ENCODE results near the gene RUSC2. TPM values are rescaled to one million over a fixed set of nuclear protein-coding genes. Genes with fewer than 3 reads are reported as not detected.
A peak's percentile ranks its signal among the peaks of the same experiment; 100 is the strongest.

RUSC2 gene
- total RNA-seq, 1 experiment from 2014 or later, result 12.5 TPM

- DNase-seq, result peak; percentile 10 to 76
- peaks cover 45% of the 10 kb centered on the region for H3F3A ChIP-seq (ENCODE audit: insufficient read depth, low read depth)
- H3K9me2 ChIP-seq (ENCODE audit: insufficient read depth), result no peaks in the 10 kb centered on the region
- POLR2A ChIA-PET (ENCODE audit: unreplicated experiment), result interaction anchor here (0.6 kb wide), 3 partner anchors 139 to 420 kb away, joined by 3 to 6 read pairs (median 4); partner anchors contain the start of genes CCDC107 and RMRP
- intact Hi-C loops (cut with micrococcal nuclease; ENCODE audit: unreplicated experiment), result loop anchor here (2.0 kb wide), 1 partner anchor 28 kb away; the partner anchor contains the start of gene RUSC2
- TF ChIP-seq CTCF (conservative IDR thresholded peaks at IDR 0.05) (no peak), EZH2 (IDR thresholded peaks at IDR 0.05; ENCODE audit: low read depth) (no peak)
- no peaks in the 10 kb centered on the region for H4K20me1 ChIP-seq (ENCODE audit: insufficient read depth)
- H3K9me3 ChIP-seq (ENCODE audit: insufficient read depth, low read depth), result no peaks in the 10 kb centered on the region
- peak overlapping the region; percentile 72 for H3K4me2 ChIP-seq
- H3K4me1 ChIP-seq (replicated peaks; ENCODE audit: insufficient read depth), result peaks cover 76% of the 10 kb centered on the region
- H3K36me3 ChIP-seq (ENCODE audit: low read depth), result no peaks in the 10 kb centered on the region
- peak overlapping the region; percentile 89 for H3K27ac ChIP-seq
- TSS peak; percentile 25 for BruUV-seq (replicated peaks)
- CTCF ChIA-PET, result interaction anchor here (0.6 kb wide), 2 partner anchors 29 to 134 kb away, joined by 3 to 4 read pairs; partner anchors contain the start of gene RUSC2
- no peaks in the 10 kb centered on the region for H3K27me3 ChIP-seq (ENCODE audit: insufficient read depth, low read depth)
- peaks cover 69% of the 10 kb centered on the region for H3K79me2 ChIP-seq (ENCODE audit: low read depth)
- H2AFZ ChIP-seq, result no peak overlapping the region
- no peak overlapping the region for H3K4me3 ChIP-seq
These were observed 29.2 kb downstream of the RUSC2 start for GRCh38 chr9:35518981-35519679.

DNA sequence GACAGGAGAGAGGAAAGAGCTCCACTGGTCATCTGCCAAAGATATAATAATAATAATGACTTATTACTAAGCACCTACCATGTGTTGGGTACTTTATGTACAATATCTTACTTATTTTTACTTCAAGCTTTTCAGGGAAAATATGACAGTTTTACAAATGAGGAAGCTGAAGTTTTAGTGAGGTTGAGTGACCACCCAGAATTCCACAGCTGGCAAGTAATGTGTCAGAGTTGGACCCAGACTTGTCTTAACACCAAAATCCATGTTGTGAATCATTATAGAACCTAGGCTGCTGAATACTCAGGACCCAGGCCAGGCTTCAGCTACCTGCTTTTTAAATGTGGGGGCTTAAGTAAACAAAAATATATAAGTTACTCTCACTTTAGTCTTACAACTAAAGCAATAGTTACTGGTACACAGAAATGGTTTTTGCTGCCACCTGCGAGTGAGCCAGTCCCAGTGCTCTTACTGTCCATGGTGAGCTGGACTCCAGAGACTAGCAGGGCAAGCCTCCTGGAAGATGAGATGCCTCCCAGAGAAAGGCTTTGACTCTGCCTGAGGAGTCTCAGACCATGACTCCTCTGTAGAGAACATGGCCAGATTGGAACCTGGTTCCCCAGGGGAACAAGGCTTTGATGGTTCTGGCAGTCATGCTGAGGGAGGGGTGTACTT lies 29.9 kb downstream of the RUSC2 start:
- Histone ChIP-seq H3K4me1 (replicated peaks; ENCODE audit: insufficient read depth) (peaks cover 73% of the 10 kb centered on the region), H3K27me3 (ENCODE audit: insufficient read depth, low read depth) (no peaks in the 10 kb centered on the region), H3K4me3 (no peak overlapping the region), H3K4me2 (peak overlapping the region; percentile 72), H3K79me2 (ENCODE audit: low read depth) (peaks cover 62% of the 10 kb centered on the region), H2AFZ (no peak overlapping the region), H3K9me3 (ENCODE audit: insufficient read depth, low read depth) (no peaks in the 10 kb centered on the region), H4K20me1 (ENCODE audit: insufficient read depth) (no peaks in the 10 kb centered on the region), H3F3A (ENCODE audit: insufficient read depth, low read depth) (peaks cover 45% of the 10 kb centered on the region), H3K36me3 (ENCODE audit: low read depth) (no peaks in the 10 kb centered on the region), H3K9me2 (ENCODE audit: insufficient read depth) (no peaks in the 10 kb centered on the region), H3K27ac (peak overlapping the region; percentile 89)
- CTCF ChIA-PET, result interaction anchor here (1.9 kb wide), 1 partner anchor 33 kb away, joined by 5 read pairs; no protein-coding TSS in a partner anchor
- POLR2A ChIA-PET (ENCODE audit: unreplicated experiment), result interaction anchor here (0.6 kb wide), 1 partner anchor 420 kb away, joined by 6 read pairs; no protein-coding TSS in a partner anchor
- no TSS peak for BruUV-seq (replicated peaks)
- TF ChIP-seq CTCF (conservative IDR thresholded peaks at IDR 0.05) (no peak), EZH2 (IDR thresholded peaks at IDR 0.05; ENCODE audit: low read depth) (no peak)
- no peak for DNase-seq
- intact Hi-C loops (cut with micrococcal nuclease; ENCODE audit: unreplicated experiment), result loop anchor here (2.0 kb wide), 1 partner anchor 29 kb away; the partner anchor contains the start of gene RUSC2

GRCh38 chr9:35520364-35520710 lies 30.4 kb downstream of the RUSC2 start:
- Histone ChIP-seq H3K9me3 (ENCODE audit: insufficient read depth, low read depth) (no peaks in the 10 kb centered on the region), H3K4me1 (replicated peaks; ENCODE audit: insufficient read depth) (peaks cover 68% of the 10 kb centered on the region), H3K36me3 (ENCODE audit: low read depth) (no peaks in the 10 kb centered on the region), H3F3A (ENCODE audit: insufficient read depth, low read depth) (peaks cover 45% of the 10 kb centered on the region), H3K79me2 (ENCODE audit: low read depth) (peaks cover 57% of the 10 kb centered on the region), H3K27ac (peak overlapping the region; percentile 89), H4K20me1 (ENCODE audit: insufficient read depth) (no peaks in the 10 kb centered on the region), H2AFZ (no peak overlapping the region), H3K4me3 (no peak overlapping the region), H3K4me2 (peak overlapping the region; percentile 72), H3K27me3 (ENCODE audit: insufficient read depth, low read depth) (no peaks in the 10 kb centered on the region), H3K9me2 (ENCODE audit: insufficient read depth) (no peaks in the 10 kb centered on the region)
- ChIA-PET CTCF (interaction anchor here (1.9 kb wide), 1 partner anchor 33 kb away, joined by 5 read pairs; no protein-coding TSS in a partner anchor), POLR2A (ENCODE audit: unreplicated experiment) (no interaction called here)
- intact Hi-C loops (cut with micrococcal nuclease; ENCODE audit: unreplicated experiment), result no loop called here
- BruUV-seq (replicated peaks), result no TSS peak
- no peak for DNase-seq
- TF ChIP-seq EZH2 (IDR thresholded peaks at IDR 0.05; ENCODE audit: low read depth), result no peak
- no peak for TF ChIP-seq CTCF (conservative IDR thresholded peaks at IDR 0.05)

Data from PC-9 (cell line).